GM12865 (cell line): ENCODE results near the gene BCL7B.

Experiments
- DNase-seq: peaks from one replicate; pipeline ENCODE4 v3.0.0; 2010; ENCODE audit warnings: low read depth
- H3K4me3 ChIP-seq: 2 replicates; pipeline ENCODE4 v1.5.1; 2011; ENCODE audit warnings: mild to moderate bottlenecking, low read depth, low read length, control low read depth
- CTCF ChIP-seq: IDR thresholded peaks from 2 replicates; pipeline ENCODE4 v1.5.1; 2011; ENCODE audit warnings: low read length, control low read depth, low read depth, inconsistent platforms; ENCODE audit not compliant: insufficient read depth; ENCODE audit errors: missing control alignments

Gene BCL7B

GRCh38 chr7:73487486-73487885 is 70.0 kb downstream of the BCL7B start:
- no peak for DNase-seq
- TF ChIP-seq CTCF: no peak
- H3K4me3 ChIP-seq: no peak overlapping the region
